Gastroesophageal sphincter (tissue), 3 donors: Measurements from ENCODE around the gene CHRNA3.

ENCODE experiments used
- EP300 ChIP-seq: sonication (generic); formaldehyde crosslinking; IDR thresholded peaks from one replicate; pipeline ENCODE4 v1.6.1; 2017; ENCODE audit warnings: antibody characterized with exemption, mild to moderate bottlenecking
- POLR2A ChIP-seq, 2 donors: fragments of 450-650 bp; IDR thresholded peaks; one replicate each; pipeline ENCODE4 v1.6.1; 2017; ENCODE audit warnings: antibody characterized with exemption in 2 of 2, mild to moderate bottlenecking in 2 of 2, moderate library complexity in 1 of 2
- TF ChIP-seq, protein P1 (sequence below), 4 experiments: fragments of 200-600 bp in 2 of 4; fragments of 450-650 bp in 2 of 4; sonication (generic) in 1 of 4; IDR thresholded peaks; one replicate each; pipeline ENCODE4 v1.5.1; 2017 to 2019; ENCODE audit warnings: antibody characterized with exemption in 4 of 4, mild to moderate bottlenecking in 2 of 4, moderate library complexity in 2 of 4

- TF ChIP-seq, protein P1, sequence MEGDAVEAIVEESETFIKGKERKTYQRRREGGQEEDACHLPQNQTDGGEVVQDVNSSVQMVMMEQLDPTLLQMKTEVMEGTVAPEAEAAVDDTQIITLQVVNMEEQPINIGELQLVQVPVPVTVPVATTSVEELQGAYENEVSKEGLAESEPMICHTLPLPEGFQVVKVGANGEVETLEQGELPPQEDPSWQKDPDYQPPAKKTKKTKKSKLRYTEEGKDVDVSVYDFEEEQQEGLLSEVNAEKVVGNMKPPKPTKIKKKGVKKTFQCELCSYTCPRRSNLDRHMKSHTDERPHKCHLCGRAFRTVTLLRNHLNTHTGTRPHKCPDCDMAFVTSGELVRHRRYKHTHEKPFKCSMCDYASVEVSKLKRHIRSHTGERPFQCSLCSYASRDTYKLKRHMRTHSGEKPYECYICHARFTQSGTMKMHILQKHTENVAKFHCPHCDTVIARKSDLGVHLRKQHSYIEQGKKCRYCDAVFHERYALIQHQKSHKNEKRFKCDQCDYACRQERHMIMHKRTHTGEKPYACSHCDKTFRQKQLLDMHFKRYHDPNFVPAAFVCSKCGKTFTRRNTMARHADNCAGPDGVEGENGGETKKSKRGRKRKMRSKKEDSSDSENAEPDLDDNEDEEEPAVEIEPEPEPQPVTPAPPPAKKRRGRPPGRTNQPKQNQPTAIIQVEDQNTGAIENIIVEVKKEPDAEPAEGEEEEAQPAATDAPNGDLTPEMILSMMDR (IDR thresholded peaks at IDR 0.05) = no peak
- TF ChIP-seq EP300 = no peak
- no peak for TF ChIP-seq POLR2A (IDR thresholded peaks at IDR 0.05)
These were observed 21.6 kb downstream of the CHRNA3 start for GRCh38 chr15:78599189-78599588.
